K562 (cell line): ENCODE measurements around the gene SEMA6C. TPM values are rescaled to one million over a fixed set of nuclear protein-coding genes. Genes with fewer than 3 reads are reported as not detected.
A peak's percentile ranks its signal among the peaks of the same experiment; 100 is the strongest.

Experiments
- ATF3 ChIP-seq, 2 experiments: fragments of 450-650 bp in 1 of 2; sonication (generic) in 1 of 2; formaldehyde crosslinking in 1 of 2; IDR thresholded peaks in 1 of 2; conservative IDR thresholded peaks in 1 of 2; 2 replicates each; pipeline versions ENCODE4 v1.6.1 to v1.8.1; 2016 to 2023; ENCODE audit warnings: mild to moderate bottlenecking in 2 of 2, moderate library complexity in 2 of 2, inconsistent platforms in 1 of 2, missing genetic modification reagents in 1 of 2
- E2F6 ChIP-seq, 2 experiments: IDR thresholded peaks; 2 replicates each; pipeline ENCODE4 v1.6.1; 2011; ENCODE audit warnings: borderline replicate concordance in 1 of 2, control low read depth in 1 of 2, low read depth in 1 of 2, low read length in 1 of 2, mild to moderate bottlenecking in 1 of 2, mixed read lengths in 1 of 2, moderate library complexity in 1 of 2; ENCODE audit not compliant: insufficient read depth in 1 of 2, insufficient read length in 1 of 2, poor library complexity in 1 of 2, severe bottlenecking in 1 of 2; ENCODE audit errors: extremely low read depth in 1 of 2
- FOXP4 ChIP-seq: sonication (generic); formaldehyde crosslinking; IDR thresholded peaks from 2 replicates; pipeline ENCODE4 v1.8.0; 2022; ENCODE audit warnings: mild to moderate bottlenecking, missing genetic modification reagents, borderline replicate concordance
- MTA3 ChIP-seq: fragments of 450-650 bp; formaldehyde crosslinking; IDR thresholded peaks from 2 replicates; pipeline ENCODE4 v1.6.1; 2017; ENCODE audit warnings: mild to moderate bottlenecking, borderline replicate concordance
- NFE2 ChIP-seq: IDR thresholded peaks from 2 replicates; pipeline ENCODE4 v1.6.1; 2014; ENCODE audit warnings: antibody characterized with exemption, low read depth
- NFXL1 ChIP-seq: fragments of 450-650 bp; formaldehyde crosslinking; IDR thresholded peaks from 2 replicates; pipeline ENCODE4 v1.4.0; 2021; ENCODE audit warnings: mild to moderate bottlenecking
- RFX5 ChIP-seq: IDR thresholded peaks from 2 replicates; pipeline ENCODE4 v1.6.1; 2011; ENCODE audit warnings: low read depth, mild to moderate bottlenecking, improper control_type of control experiment, low read length
- ZBTB40 ChIP-seq, 2 experiments: fragments of 450-650 bp in 1 of 2; sonication (generic) in 1 of 2; formaldehyde crosslinking in 1 of 2; IDR thresholded peaks; 2 replicates each; pipeline versions ENCODE4 v1.7.1 to v1.9.0; 2016 to 2022; ENCODE audit warnings: inconsistent platforms in 1 of 2, mild to moderate bottlenecking in 1 of 2, missing genetic modification reagents in 1 of 2
- ZNF41 ChIP-seq: fragments of 250-450 bp; sonication (Bioruptor Pico); conservative IDR thresholded peaks from 2 replicates; pipeline ENCODE4 v1.4.0; 2020; ENCODE audit warnings: mild to moderate bottlenecking
- polyA plus RNA-seq, 8 experiments: library from polyadenylated mRNA; depleted of rRNA in 4 of 8; stranded (reverse) in 5 of 8; unstranded in 3 of 8; fragments of >200 nt; fragmentation: Nextera tagmentation in 2 of 8; fragmentation: Illumina TruSeq in 1 of 8; extraction: Ambion mirVana in 2 of 8; extraction: Trizol in 1 of 8; gene quantifications; 2 replicates each; pipeline versions ENCODE4 v1.2.1 to v1.2.3, GENCODE V29; 2011 to 2014; ENCODE audit warnings: inconsistent platforms in 1 of 8, missing spikeins in 1 of 8
- total RNA-seq, 7 experiments: library from RNA; depleted of rRNA in 6 of 7; stranded (reverse); fragments of >200 nt in 6 of 7; fragmentation: Illumina TruSeq in 2 of 7; extraction: Trizol in 2 of 7; gene quantifications; 2 replicates each; pipeline versions ENCODE4 v1.2.1 to v1.2.3, GENCODE V29; 2011 to 2021; ENCODE audit warnings: low replicate concordance in 1 of 7

The SEMA6C gene
- total and polyA plus RNA-seq, 9 of the 15 experiments (the other 6 are each of a cell fraction or from before 2014, with no cell fraction given) = 0.03 to 4.6 (median 0.95) TPM

- TF ChIP-seq ATF3 (IDR thresholded peaks at IDR 0.05) (no peak), ATF3 (CRISPR knock-in tag; conservative IDR thresholded peaks at IDR 0.05) (no peak), RFX5 (no peak), FOXP4 (CRISPR knock-in tag) (no peak), NFXL1 (CRISPR knock-in tag) (no peak), E2F6 (IDR thresholded peaks at IDR 0.05; ENCODE audit: borderline replicate concordance in 1 of 2, extremely low read depth in 1 of 2, insufficient read depth in 1 of 2, insufficient read length in 1 of 2, low read depth in 1 of 2, low read length in 1 of 2, poor library complexity in 1 of 2, severe bottlenecking in 1 of 2) (peak in 1 of 2 experiments; percentile 50), NFE2 (no peak), ZNF41 (CRISPR knock-in tag) (no peak), MTA3 (no peak), ZBTB40 (IDR thresholded peaks at IDR 0.05) (no peak), ZBTB40 (CRISPR knock-in tag; IDR thresholded peaks at IDR 0.05) (no peak)
Observed at GRCh38 chr1:151145304-151146071, 943 bp downstream of the SEMA6C start (continued).
